Cardiac fibroblast (primary cell): ENCODE data around the gene HMGXB3.
A peak's percentile ranks its signal among the peaks of the same experiment; 100 is the strongest.

Experiments used
- DNase-seq, 2 donors: peaks; one replicate each; pipeline versions ENCODE4 v3.0.0 to v3.0.0-alpha.2; 2010; ENCODE audit warnings: low read depth in 2 of 2
- H3K4me3 ChIP-seq, 2 donors: replicated peaks in 1 of 2; 1 replicate in 1 of 2; 2 replicates in 1 of 2; pipeline ENCODE4 v1.5.1; 2011; ENCODE audit warnings: low read depth in 2 of 2, low read length in 2 of 2, mild to moderate bottlenecking in 2 of 2, moderate library complexity in 1 of 2
- TF ChIP-seq, protein P1 (sequence below): IDR thresholded peaks from one replicate; pipeline ENCODE4 v1.5.1; 2011; ENCODE audit warnings: low read depth, mild to moderate bottlenecking, low read length, inconsistent platforms

HMGXB3 gene

GRCh38 chr5:150052226-150052955 lies 51.9 kb downstream of the HMGXB3 start:
- TF ChIP-seq, protein P1, sequence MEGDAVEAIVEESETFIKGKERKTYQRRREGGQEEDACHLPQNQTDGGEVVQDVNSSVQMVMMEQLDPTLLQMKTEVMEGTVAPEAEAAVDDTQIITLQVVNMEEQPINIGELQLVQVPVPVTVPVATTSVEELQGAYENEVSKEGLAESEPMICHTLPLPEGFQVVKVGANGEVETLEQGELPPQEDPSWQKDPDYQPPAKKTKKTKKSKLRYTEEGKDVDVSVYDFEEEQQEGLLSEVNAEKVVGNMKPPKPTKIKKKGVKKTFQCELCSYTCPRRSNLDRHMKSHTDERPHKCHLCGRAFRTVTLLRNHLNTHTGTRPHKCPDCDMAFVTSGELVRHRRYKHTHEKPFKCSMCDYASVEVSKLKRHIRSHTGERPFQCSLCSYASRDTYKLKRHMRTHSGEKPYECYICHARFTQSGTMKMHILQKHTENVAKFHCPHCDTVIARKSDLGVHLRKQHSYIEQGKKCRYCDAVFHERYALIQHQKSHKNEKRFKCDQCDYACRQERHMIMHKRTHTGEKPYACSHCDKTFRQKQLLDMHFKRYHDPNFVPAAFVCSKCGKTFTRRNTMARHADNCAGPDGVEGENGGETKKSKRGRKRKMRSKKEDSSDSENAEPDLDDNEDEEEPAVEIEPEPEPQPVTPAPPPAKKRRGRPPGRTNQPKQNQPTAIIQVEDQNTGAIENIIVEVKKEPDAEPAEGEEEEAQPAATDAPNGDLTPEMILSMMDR = no peak
- H3K4me3 ChIP-seq = no peak overlapping the region
- no peak for DNase-seq

- H3K4me3 ChIP-seq = no peak overlapping the region
- peak; percentile 57 to 83 for DNase-seq
- TF ChIP-seq, protein P1 = no peak
Observed at GRCh38 chr5:150052956-150053712, 52.6 kb downstream of the HMGXB3 start.

DNA sequence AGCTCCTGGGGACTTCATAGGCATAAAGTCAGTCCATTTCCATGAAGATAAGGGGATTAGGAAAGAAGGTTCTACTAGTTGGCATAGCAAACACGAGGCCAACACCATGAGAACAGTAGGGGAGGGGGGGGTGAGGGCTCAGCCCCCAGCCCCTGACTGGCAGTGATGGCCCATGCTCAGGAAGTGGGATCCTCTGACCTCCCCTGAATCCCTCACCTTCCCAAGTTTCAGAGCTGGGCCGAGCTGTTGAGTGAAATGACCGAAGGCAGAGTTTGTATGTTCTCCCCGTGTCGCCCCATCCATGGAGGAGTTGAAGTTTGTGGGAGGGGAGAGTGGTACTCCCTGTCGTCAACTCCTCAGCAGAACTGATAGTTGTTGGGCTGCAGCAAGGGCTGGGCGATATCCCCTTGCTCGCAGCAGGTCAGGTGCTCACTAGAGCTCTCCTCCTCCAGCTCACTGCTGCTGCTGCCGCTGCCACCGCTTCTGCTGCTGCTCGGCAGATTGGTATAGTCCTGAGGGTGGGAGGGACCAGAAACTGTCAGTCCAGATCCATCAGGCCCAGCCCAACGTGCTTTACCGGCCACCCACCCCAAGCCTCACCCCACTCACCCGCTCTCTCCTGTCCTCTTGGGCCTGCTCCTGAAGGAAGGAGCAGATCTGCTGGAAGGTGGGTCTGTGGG lies 53.3 kb downstream of the HMGXB3 start:
- H3K4me3 ChIP-seq = no peak overlapping the region
- no peak for DNase-seq
- TF ChIP-seq, protein P1 = no peak

- DNase-seq = no peak
- TF ChIP-seq, protein P1 = no peak
- no peak overlapping the region for H3K4me3 ChIP-seq
Observed at GRCh38 chr5:150054569-150054968, 54.0 kb downstream of the HMGXB3 start.

DNA sequence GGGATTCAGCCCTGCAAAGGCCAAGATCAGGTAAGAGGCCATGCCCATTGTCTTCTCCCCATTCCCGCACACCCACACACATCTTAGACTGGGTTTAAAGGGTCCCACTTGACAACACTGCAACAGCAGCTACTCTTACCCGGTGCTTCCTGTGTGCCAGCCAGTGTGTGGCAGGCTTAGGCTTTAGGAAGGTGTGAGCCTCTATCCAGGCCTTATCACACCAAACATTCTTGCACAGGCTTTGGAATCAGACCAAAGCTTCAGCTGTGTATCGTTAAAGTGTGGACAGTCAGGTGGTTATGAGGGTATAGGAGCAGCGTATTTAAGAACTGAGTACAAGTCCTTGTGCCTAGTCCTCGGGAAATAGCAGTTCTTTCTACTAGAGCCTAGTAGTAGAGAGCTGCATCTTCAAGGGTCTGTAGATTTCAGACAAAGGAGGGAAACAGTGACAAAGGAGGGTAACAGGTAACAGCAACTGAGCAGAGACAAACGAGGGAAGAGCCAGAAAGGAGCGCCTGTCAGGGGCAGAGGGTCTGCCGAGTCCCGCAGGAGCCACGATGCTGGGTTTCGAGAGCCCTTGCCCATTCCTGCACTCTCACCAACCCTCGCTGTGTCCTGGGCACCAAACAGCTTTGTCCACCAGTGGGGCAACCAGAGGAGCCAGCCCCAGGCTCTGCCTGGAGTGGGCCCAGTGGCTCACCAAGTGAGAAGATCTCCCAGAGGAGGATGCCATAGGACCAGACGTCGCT lies 55.0 kb downstream of the HMGXB3 start:
- H3K4me3 ChIP-seq = no peak overlapping the region
- TF ChIP-seq, protein P1 = no peak
- no peak for DNase-seq

- DNase-seq = no peak
- no peak overlapping the region for H3K4me3 ChIP-seq
- TF ChIP-seq, protein P1 = no peak
Observed at GRCh38 chr5:150056075-150056443, 55.5 kb downstream of the HMGXB3 start.
